ENCODE data around the gene RAB10. TPM values are rescaled to one million over a fixed set of nuclear protein-coding genes. Genes with fewer than 3 reads are reported as not detected.
A peak's percentile ranks its signal among the peaks of the same experiment; 100 is the strongest.

The RAB10 gene
- total RNA-seq: 181 TPM

DNA sequence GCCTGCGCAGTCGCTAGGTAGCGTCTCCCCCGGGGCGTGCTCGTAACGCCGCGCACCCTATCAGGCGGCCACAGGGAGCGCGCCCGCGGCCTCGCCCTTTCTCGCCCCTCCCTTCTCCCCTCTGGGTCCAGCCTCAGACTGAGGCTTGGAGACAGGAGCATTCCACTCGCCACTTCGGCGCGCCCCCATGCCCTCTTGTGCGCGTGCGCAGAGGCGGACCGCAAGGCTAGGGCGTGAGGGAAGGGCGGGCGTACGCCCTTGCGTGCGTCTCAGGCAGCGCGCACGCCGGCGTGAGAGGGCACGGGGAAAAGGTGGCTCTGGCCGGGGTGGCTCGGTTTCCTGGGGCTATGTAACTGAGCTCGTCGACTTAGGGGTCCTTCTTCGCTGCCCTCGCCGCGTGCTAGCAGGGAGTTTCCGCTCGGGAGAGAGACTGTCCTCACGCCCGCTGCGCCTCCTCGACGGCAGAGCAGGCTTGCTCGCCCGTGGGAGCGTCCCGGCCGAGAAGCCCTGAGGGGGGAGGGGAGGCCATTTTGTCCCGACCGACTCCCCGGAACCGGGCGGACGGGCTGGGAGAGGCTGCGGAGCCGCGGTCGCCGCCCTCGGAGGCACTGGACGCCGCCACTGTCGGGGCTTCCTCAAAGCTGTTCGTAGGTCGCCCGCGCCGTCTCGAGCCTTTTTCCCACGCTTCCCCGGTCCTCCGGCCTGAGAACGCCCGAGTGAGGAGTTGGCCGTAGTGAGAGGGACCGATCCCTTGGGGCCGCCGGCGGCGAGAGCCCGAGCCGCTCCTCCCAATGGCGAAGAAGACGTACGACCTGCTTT, at the start of gene RAB10:
Gene RAB10, plus strand, starts transcription at position 267 of the 819 bp plus-strand sequence. Its CDS starts 525 bp downstream, at position 792.
- peak in 2 of 3 experiments; percentile 6 to 15 for TF ChIP-seq CTCF (IDR thresholded peaks at IDR 0.05)
- no peaks in the 10 kb centered on the region for H3K36me3 ChIP-seq
- no peaks in the 10 kb centered on the region for H3K27me3 ChIP-seq
- H3K4me3 ChIP-seq: peak within 1 kb of the TSS; percentile 80 to 87
- DNase-seq (ENCODE audit: low spot score in 2 of 2): peak; percentile 96 to 99
- H3K4me1 ChIP-seq: peaks cover 3 to 24% of the 10 kb centered on the region in 2 donors
- H3K27ac ChIP-seq: peak within 1 kb of the TSS; percentile 96 to 98
- H3K9me3 ChIP-seq: no peaks in the 10 kb centered on the region
- intact Hi-C loops (cut with DNase I): loop anchor here (1.0 to 5.0 kb wide), 7 partner anchors 15 to 1062 kb away; partner anchors contain the start of genes ADGRF3, ASXL2, DNAJC27 and KIF3C

GRCh38 chr2:25988134-25988533, 45.8 kb upstream of the RAB10 start:
- TF ChIP-seq CTCF (IDR thresholded peaks at IDR 0.05): no peak
- intact Hi-C loops (cut with DNase I): loop anchor here (10.0 kb wide), 2 partner anchors 197 to 357 kb away; partner anchors contain the start of genes ADGRF3 and SELENOI
- no peak for DNase-seq (ENCODE audit: low spot score in 2 of 2)
- H3K9me3 ChIP-seq: no peaks in the 10 kb centered on the region
- no peaks in the 10 kb centered on the region for H3K27me3 ChIP-seq
- H3K4me3 ChIP-seq: no peak overlapping the region
- peaks cover 0 to 3% of the 10 kb centered on the region in 2 donors for H3K4me1 ChIP-seq
- H3K27ac ChIP-seq: no peak overlapping the region
- no peaks in the 10 kb centered on the region for H3K36me3 ChIP-seq

- H3K27ac ChIP-seq: no peak overlapping the region
- no peaks in the 10 kb centered on the region for H3K27me3 ChIP-seq
- no peak overlapping the region for H3K4me3 ChIP-seq
- no peak for DNase-seq (ENCODE audit: low spot score in 2 of 2)
- no peak for TF ChIP-seq CTCF (IDR thresholded peaks at IDR 0.05)
- peaks cover 0 to 3% of the 10 kb centered on the region in 2 donors for H3K4me1 ChIP-seq
- no peaks in the 10 kb centered on the region for H3K9me3 ChIP-seq
- intact Hi-C loops (cut with DNase I): loop anchor here (10.0 kb wide), 2 partner anchors 196 to 356 kb away; partner anchors contain the start of genes ADGRF3 and SELENOI
- H3K36me3 ChIP-seq: no peaks in the 10 kb centered on the region
Measured at GRCh38 chr2:25989154-25989553, 44.7 kb upstream of the RAB10 start.

DNA sequence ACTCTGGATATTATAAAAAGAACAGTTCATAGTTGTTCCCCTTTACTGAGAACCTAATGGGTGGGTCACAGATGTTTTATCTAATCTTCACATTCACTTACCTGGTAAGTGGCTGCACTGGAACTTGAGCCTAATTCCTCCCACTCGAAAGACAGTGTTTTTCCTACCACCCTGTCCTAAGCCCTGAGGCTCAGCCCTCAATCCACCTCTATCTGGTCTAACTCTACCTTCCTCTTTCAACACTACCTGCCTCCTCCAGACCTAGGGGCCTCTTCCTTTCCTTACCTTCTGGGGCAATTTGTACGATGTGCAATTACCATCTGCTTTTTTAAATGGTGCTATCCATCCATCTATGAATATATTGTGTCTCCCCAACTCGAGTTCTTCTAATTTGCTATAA, 41.9 kb upstream of the RAB10 start:
- no peak for DNase-seq (ENCODE audit: low spot score in 2 of 2)
- Histone ChIP-seq H3K4me1 (peaks cover 0 to 3% of the 10 kb centered on the region in 2 donors), H3K4me3 (no peak overlapping the region), H3K27me3 (no peaks in the 10 kb centered on the region), H3K27ac (no peak overlapping the region), H3K9me3 (no peaks in the 10 kb centered on the region), H3K36me3 (no peaks in the 10 kb centered on the region)
- no peak for TF ChIP-seq CTCF (IDR thresholded peaks at IDR 0.05)
- intact Hi-C loops (cut with DNase I): loop anchor here (1.0 kb wide), 1 partner anchor 153 kb away; no protein-coding TSS in a partner anchor

- no peak for DNase-seq (ENCODE audit: low spot score in 2 of 2)
- intact Hi-C loops (cut with DNase I): no loop called here
- no peaks in the 10 kb centered on the region for H3K27me3 ChIP-seq
- no peak for TF ChIP-seq CTCF (IDR thresholded peaks at IDR 0.05)
- H3K9me3 ChIP-seq: no peaks in the 10 kb centered on the region
- no peaks in the 10 kb centered on the region for H3K36me3 ChIP-seq
- H3K27ac ChIP-seq: no peak overlapping the region
- peaks cover 0 to 3% of the 10 kb centered on the region in 2 donors for H3K4me1 ChIP-seq
- H3K4me3 ChIP-seq: no peak overlapping the region
Measured at GRCh38 chr2:25992556-25992955, 41.3 kb upstream of the RAB10 start.

Data from ascending aorta (tissue), 2 donors.